C1 segment of cervical spinal cord (tissue), 14 donors: ENCODE results near the gene ARIH1.

ENCODE experiments used
- DNase-seq, 14 donors: peaks; one replicate each; lab custom pipeline; 2025; lab: John Stamatoyannopoulos, UW

ARIH1 gene

DNA sequence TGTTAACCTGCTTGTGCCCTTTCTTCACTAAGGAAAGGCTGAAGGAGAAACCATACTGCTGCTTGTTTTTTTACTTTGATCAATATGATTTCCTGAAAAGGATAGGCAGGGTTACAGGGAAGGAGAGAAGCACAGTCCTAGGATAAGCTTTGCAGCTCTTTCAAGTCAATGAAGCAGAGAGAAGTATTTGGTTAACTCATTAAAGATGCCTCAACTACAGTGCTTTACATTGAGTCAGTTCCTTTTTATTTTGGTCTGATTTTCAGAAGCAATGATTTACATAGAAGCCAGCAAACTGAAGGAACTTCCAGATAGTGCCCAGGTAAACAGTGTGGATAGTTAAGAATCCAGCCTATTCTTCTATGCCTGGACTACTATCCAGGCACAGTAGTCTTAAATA, 64.8 kb downstream of the ARIH1 start:
- DNase-seq = no peak

DNA sequence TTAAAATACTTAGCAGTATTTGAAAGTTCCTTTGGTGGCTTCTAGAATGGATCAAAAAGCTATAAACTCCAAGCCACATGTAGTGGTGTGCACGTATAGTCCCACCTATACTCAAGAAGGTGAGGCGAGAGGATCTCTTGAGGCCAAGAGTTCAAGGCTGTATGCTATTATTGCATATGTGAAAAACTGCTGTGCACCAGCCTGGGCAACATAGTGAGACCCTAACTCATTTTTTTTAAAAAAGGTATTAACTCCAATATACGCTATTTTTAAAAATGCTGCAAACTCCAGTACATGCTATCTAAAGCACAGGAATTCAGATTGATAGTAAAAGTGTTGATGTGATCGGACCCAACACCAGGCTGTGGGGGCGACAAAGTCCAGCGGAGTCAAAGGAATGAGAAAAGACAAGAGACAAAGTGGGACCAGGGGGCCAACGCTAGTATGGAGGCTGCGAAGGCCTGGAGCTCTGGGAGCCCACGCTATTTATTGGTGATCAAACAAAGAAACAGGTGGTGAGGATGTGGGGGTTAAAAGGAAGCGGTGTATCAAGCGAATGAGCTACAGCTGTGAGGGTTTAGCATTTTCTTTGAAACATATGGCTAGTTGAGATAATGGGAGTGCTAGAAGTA, 66.6 kb downstream of the ARIH1 start:
- DNase-seq = no peak

DNA sequence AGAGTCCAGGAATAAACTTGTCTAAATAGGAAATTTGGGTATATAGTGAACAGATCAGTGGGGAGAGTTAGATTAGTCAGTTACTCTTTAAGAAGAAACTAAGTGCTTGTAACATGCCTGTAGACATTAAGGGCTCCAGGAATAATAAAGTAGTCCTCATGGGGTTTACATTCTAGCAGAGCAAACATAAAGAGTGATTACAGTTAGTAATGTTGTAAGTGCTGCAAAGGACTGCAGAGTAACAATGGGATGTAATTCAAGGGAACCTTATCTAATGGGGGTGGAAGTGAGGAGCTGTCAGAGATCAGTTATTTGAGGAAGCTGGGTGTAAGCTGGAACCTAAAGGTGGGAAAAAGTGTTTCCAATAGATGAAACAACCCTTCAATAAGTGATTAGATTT, 67.5 kb downstream of the ARIH1 start:
- DNase-seq = no peak

DNA sequence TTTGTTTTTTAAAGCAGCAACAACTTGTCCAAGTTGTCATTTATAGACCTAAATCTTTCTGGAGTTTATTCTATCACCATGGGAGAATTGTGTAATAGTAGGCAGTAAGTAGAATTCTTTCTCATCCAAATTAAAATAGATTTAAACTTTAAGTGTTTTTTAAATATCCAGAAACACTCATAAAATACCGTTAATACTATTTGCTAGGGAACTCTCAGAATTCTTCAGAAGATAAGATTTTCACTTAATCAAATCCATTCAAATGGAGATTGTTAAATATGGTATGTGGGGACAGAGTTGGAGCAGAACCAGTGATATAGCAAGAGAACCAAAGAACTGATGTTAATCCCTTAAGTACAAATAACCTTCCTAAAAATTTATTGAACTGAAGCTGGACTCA, 71.0 kb downstream of the ARIH1 start:
- no peak for DNase-seq

DNA sequence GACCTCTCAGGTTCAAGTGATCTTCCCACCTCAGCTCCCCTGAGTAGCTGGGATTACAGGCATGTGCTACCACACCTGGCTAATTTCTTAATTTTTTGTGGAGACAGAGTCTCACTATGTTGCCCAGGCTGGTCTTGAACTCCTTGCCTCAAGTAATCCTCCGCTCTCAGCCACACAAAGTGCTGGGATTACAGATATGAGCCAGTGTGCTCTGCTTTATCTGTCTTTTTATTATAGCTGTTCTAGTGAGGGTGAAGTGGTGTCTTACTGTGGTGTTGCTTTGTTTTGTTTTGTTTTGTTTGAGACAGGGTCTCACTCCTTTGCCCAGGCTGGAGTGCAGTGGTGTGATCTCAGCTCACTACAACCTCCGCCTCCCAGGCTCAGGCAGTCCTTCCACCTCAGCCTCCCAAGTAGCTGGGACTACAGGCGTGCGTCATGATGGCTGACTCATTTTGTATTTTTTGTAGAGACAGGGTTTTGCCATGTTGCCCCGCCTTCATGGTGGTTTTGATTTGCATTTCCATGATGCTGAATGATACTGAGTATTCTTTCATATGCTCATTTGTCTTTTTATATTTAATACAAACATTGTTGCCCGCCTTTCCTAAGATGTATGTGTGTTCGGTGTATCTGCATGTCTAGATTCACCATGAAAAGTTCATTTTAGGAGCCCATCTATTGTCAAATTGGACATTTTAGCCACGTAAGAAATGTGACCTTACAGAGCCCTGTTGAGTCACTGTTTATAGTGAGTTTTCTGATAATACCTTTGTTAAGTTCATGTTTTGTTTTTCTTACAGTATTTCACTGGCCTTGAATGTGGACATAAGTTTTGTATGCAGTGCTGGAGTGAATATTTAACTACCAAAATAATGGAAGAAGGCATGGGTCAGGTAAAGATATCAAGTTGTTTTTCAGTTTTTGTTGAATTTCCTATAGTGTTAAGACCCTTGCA, 80.6 kb downstream of the ARIH1 start:
- DNase-seq = no peak

DNA sequence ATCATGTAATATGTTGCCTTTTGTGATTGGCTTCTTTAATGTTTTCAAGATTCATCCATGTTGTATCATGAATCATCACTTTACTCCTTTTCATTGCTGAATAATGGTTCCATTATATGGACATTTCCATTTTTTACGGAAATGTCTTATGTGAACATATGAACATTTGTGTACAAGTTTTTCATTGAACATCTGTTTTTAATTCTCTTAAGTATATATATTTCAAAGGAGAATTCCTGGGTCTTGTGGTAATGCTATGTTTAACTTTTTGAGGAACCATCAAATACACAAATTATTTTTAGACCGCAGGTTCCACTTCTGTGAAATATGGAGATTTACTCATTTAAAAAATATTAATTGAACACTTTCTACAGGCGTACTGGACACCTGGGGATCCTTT, 85.7 kb downstream of the ARIH1 start:
- DNase-seq = no peak

DNA sequence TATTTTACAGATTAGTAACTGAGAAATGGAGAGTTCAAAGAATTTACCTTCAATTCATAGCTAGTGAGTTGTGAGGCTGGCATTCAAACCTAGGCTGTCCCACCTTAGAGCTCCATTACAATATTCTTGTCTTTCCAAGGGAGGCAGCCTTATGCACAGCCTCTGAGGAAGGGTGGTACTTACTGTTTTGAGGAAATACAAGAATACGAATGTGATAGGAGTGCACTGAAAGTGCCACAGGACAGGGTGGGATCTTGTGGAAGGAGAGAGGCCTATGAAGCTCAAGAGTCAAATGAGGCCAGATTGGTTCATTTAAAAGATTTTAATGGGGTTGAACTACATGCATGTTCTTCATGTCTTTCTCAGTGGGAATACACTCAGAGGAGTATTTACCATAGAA, 86.3 kb downstream of the ARIH1 start:
- DNase-seq = no peak

DNA sequence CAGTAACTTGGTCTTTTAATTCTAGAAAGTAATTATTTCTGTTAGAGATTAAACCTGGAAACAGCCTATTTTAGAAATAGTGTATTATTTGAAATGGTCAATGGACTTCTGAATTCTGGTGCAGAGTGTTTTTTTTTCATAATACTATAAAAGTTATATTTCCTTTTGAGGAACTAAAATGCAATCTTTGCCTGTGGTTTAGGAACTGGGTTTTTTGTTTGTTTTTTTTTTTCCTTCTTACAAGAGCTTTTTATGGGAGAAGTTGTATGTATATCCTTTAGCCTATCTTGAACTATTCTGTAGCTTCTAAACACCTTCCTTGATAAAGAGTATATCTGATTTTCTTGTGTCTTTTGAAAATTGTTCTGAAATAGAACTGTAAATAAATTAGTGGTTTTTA, 88.3 kb downstream of the ARIH1 start:
- DNase-seq = no peak

DNA sequence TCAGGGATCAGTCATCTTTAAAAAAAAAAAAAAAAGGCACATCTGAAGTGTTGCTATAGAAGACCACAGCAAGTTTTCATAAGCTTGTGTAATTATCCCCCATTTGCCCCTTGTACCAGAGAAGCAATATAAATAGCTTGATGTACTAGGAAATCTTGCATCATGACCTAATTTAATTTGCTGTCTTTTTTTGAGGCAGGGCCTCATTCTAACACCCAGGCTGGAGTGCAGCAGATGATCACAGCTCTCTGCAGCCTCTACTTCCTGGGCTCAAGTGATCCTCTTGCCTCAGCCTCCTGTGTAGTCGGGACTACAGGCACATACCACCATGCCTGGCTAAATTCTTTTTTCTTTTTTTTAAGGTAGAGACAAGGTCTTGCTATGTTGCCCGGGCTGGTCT, 88.7 kb downstream of the ARIH1 start:
- DNase-seq = no peak

DNA sequence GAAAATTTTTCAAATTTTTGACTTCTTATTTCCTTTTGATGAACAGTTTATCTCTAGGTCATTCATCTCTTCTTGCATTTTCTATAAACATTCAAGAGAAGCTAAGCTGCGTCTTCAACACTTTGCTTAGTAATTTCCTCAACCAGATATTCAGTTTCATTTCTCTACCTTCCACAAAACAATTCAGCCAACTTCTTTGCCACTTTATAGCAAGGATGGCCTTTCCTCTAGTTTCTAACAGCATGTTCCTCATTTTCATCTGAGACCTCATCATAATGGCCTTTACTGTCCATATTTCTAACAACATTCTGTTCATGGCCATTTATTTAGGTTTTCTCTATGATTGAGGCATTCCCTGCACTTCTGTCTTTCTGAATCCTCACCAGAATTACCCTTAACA, 90.0 kb downstream of the ARIH1 start:
- no peak for DNase-seq

DNA sequence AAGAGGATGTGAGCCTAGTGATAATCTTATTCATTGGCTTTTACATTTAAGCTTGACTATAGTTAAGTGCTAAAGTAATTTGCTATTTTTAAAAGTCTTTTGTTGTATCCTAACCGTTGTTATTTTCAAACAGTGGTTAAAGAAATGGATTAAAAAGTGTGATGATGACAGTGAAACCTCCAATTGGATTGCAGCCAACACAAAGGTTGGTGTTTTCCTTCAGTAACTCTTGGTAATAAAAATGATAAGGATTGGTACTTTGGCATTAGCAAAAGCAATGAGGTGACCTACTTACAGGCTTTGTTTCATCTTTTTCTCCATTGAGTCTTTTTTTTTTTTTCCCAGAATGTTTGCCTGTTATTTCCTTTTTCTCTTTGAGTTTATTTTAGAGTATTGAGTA, 92.8 kb downstream of the ARIH1 start:
- no peak for DNase-seq

DNA sequence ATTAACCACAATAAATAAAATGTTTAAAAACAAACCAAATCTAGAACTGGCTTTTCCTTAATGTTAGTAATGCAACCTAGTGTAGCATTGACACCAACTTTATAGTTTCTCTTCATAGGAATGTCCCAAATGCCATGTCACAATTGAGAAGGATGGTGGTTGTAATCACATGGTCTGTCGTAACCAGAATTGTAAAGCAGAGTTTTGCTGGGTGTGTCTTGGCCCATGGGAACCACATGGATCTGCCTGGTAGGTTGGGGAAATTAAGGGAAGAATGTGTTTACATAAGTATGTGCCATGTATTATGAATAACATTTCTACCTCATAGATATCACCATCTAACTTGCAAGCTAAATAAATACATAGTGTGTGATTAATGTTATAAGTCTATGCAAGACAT, 95.9 kb downstream of the ARIH1 start:
- no peak for DNase-seq

DNA sequence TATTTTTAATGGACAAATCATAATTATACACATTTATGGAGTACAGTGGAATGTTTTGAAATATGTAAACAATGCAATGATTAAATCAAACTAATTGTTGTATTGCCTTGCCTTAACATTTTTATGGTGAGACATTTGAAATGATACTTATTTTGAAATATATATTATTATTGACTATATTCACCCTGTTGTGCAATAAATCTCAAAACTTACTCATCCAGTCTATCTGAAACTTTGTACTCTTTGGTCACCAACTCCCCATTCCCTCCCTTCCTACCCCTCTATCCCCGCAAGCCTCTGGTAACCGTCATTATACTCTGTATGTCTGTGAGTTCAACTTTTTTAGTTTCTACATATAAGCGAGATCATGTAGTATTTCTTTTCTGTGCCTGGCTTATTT, 105.7 kb downstream of the ARIH1 start:
- no peak for DNase-seq

DNA sequence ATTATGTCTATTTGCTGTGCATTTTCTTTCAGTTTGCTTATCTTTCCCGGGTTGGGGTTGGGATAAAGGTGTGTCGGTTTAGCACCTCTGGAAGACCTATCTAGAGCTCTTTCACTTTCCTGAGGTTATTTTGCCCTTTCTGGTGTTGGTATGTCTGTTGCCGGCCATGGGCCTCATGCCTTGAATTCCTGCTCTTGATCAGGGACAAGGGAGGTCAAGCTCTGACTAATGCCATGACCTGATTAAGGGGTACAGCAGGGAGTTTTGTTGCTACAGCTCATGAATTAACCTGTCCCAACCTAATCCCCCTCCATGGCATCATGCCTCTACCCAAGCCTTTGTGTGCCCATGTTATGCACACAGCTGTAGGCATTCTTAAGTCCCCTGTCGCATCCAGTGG, 109.9 kb downstream of the ARIH1 start:
- no peak for DNase-seq

DNA sequence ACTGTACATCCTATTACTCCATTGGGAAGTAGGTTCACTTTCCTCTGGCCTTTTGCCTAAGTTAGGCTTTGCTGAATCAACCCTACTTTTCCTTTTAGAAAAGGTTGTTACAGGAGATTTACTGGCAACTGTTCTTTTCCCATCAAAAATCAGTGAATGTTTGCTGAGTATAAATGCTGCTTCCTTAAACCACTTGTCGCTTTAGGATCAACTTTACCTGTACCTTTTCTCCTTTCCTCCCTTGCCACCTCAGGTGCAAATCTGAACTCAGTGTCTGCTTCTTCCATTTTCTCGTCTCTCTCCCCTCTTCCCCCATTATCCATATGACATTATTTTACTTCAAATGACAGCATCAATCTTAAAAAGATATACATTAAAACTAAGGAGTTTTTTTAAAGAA, 110.9 kb downstream of the ARIH1 start:
- DNase-seq = no peak

DNA sequence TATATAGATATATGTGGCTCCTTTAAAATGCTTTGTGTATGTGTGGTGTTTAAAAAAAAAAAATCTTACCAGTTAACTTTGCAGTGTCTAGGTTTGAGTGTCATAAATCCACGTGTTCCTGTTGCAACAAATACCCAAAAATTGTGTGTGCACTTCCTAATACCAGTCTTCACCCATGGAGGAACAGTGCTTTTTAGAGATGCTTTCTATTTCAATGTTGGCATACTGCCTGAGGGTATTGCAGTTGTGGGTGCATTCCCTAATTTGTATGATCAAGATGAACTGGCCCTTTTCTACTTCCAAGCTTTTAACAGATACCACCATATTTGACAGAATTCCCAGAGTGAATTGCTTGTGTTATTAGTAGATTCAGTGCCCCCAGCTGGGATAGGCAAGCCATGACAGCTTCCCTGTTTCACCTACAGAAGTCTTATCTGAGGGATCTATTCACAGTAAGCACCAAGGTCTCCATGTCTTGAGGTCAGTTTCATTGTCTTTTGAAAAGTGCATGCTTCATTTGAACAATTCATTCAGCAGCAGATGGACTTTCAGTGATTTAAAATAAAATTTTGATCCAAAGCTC, 111.4 kb downstream of the ARIH1 start:
- DNase-seq = peak in 1 of 14 donors; percentile 1

DNA sequence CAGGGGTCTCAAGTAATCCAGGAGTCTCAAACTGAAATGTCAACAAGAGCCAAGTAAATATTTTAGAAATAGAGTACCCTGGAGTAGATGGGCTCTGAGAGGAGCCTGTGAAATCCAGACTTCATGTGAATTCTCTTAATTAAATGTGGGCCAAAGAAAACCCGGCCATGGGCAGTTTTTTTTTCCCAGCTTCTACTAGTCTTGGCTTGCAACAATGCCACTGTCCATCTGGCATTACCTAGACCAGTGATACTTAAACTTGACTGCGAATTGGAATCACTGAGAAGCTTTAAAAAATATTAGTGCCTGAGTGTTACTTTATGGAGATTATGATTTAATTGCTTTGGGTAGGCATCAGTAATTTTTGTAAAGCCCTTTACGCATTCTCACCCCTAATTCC, 114.0 kb downstream of the ARIH1 start:
- peak in 1 of 14 donors; percentile 35 for DNase-seq

DNA sequence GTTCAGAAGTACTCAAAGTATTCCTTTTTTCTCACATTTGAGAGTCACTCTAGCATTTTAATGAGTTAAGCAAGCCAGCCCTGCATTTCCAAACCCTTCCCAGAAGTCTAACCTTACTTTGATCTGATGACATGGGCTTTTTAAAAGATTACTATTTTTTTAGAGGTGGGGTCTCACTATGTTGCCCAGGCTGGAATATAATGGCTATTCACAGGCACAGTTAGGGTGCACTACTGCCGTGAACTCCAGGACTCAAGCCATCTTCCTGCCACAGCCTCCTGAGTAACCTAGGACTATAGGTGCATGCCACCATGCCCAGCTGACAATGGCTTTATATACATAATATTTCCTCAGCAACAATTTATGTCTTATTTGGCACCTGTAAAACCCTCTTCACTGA, 116.3 kb downstream of the ARIH1 start:
- no peak for DNase-seq

DNA sequence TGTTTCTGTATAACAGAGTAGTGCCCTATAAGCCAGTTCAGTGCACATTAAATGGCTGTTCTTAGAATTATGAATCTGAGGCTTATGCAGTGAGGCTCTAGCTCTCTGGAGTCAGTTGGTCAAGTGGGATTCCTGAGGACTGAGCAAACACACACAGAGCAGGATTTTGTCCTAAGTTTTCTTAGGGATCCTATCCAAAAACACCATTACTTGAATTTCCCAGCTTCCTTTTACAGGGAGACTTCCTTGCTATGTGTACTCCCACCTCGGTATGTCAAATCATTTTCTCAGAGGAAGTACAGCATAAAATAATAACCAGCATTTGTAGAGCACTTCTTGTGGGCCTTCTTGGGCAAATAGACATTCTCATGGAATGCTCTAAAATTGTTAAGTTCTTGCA, 117.2 kb downstream of the ARIH1 start:
- no peak for DNase-seq

DNA sequence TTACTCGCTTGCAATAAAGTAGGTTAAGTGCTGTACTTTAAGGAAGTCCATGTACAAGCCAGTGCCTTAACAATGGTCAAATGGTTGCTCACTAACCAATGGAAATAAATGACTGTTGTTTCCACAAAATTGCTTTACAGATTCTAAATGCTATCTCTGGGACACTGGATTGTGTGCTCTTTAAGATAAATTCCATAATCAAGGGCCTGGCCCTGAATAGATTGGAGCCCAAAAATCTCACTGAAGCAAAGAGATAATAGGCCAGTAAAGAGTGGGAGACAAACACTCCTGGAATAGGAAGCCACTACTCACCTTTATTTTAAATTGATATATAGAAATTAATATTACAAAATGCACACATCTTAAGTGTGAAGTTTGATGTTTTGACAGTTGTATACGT, 118.0 kb downstream of the ARIH1 start:
- DNase-seq = no peak

DNA sequence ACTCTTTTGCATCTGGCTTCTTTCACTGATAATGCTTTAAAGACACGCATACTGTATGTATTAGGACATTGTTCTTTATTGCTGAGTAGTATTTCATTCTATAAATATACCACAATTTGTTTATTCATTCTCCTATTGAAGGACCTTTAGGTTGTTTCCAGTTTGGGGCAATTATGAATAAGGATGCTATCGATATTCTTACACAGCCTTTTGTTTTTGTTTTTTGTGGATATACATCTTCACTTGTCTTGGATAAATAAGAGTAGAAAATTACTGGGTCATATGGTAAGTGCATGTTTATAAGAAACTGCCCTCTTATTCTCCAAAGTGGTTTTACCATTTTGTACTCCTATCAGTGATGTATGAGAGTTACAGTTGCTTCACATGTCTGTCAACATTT, 118.5 kb downstream of the ARIH1 start:
- DNase-seq = no peak

DNA sequence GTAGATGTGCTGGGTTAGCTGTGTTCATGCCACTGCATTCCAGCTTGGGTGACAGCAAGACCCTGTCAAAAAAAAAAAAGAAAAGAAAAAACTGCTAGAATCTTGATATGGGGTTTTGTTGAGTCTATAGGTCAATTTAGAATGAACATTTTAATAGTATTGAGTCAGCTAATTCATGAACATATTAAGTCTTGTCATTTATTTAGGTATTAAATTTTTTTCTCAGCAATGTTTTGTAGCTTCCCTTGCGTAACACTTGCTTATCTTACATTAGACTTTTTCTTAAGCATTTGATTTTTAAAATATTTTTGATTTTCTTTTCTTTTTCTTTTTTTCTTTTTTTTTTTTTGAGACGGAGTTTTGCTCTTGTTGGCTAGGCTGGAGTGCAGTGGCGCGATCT, 119.7 kb downstream of the ARIH1 start:
- DNase-seq = no peak
